SKM-1 (cell line): ENCODE measurements around the gene KAT8.
A peak's percentile ranks its signal among the peaks of the same experiment; 100 is the strongest.

ENCODE experiments used
- DNase-seq: peaks from one replicate; lab custom pipeline; 2025; ENCODE audit not compliant: unreplicated experiment; lab: John Stamatoyannopoulos, UW

The KAT8 gene

GRCh38 chr16:31117384-31118222 is at the start of gene KAT8:
Gene KAT8 (plus strand): TSS chr16:31117664. CDS start chr16:31117682, 18 bp downstream.
- DNase-seq = peak; percentile 96

GRCh38 chr16:31071861-31072260 is 45.6 kb upstream of the KAT8 start:
- DNase-seq = no peak

- no peak for DNase-seq
Measured at GRCh38 chr16:31072540-31073141, 44.8 kb upstream of the KAT8 start.

GRCh38 chr16:31073142-31073969 is 44.1 kb upstream of the KAT8 start:
- DNase-seq = peak; percentile 81

GRCh38 chr16:31073970-31074813 is 43.3 kb upstream of the KAT8 start, which contains the start of the genes ZNF646 and ZNF668:
Gene ZNF646 (plus strand): TSS chr16:31074422. CDS start chr16:31076325, 1,903 bp downstream.
Gene ZNF668 (minus strand): TSS chr16:31074240. CDS start chr16:31064459, 9,781 bp downstream.
- peak; percentile 100 for DNase-seq

- no peak for DNase-seq
Measured at GRCh38 chr16:31074814-31075183, 42.7 kb upstream of the KAT8 start.

- no peak for DNase-seq
Measured at GRCh38 chr16:31076319-31076718, 41.1 kb upstream of the KAT8 start.

- no peak for DNase-seq
Measured at GRCh38 chr16:31077024-31077423, 40.4 kb upstream of the KAT8 start.

- no peak for DNase-seq
Measured at GRCh38 chr16:31077592-31078396, 39.7 kb upstream of the KAT8 start.

GRCh38 chr16:31078597-31079341 is 38.7 kb upstream of the KAT8 start:
- DNase-seq = no peak

- no peak for DNase-seq
Measured at GRCh38 chr16:31079342-31079944, 38.0 kb upstream of the KAT8 start.

GRCh38 chr16:31080035-31080629 is 37.3 kb upstream of the KAT8 start:
- DNase-seq = no peak

- DNase-seq = no peak
Measured at GRCh38 chr16:31080756-31081419, 36.6 kb upstream of the KAT8 start.

GRCh38 chr16:31081428-31082351 is 35.8 kb upstream of the KAT8 start:
- DNase-seq = no peak

GRCh38 chr16:31082368-31083045 is 35.0 kb upstream of the KAT8 start:
- no peak for DNase-seq

GRCh38 chr16:31083081-31083480 is 34.4 kb upstream of the KAT8 start:
- DNase-seq = no peak
